Fibroblast of pulmonary artery (primary cell): ENCODE measurements around the gene CHERP.

Source experiments
- DNase-seq: peaks from one replicate; pipeline ENCODE4 v3.0.0-alpha.2; 2010; ENCODE audit warnings: low read depth
- H3K4me3 ChIP-seq: replicated peaks from 2 replicates; pipeline ENCODE4 v1.5.1; 2011; ENCODE audit warnings: low read depth, mild to moderate bottlenecking, control low read depth, low read length, moderate library complexity
- TF ChIP-seq, protein P1 (sequence below): IDR thresholded peaks from 2 replicates; pipeline ENCODE4 v1.5.1; 2011; ENCODE audit warnings: mild to moderate bottlenecking, control low read depth, low read length, inconsistent platforms; ENCODE audit errors: missing control alignments

CHERP gene

DNA sequence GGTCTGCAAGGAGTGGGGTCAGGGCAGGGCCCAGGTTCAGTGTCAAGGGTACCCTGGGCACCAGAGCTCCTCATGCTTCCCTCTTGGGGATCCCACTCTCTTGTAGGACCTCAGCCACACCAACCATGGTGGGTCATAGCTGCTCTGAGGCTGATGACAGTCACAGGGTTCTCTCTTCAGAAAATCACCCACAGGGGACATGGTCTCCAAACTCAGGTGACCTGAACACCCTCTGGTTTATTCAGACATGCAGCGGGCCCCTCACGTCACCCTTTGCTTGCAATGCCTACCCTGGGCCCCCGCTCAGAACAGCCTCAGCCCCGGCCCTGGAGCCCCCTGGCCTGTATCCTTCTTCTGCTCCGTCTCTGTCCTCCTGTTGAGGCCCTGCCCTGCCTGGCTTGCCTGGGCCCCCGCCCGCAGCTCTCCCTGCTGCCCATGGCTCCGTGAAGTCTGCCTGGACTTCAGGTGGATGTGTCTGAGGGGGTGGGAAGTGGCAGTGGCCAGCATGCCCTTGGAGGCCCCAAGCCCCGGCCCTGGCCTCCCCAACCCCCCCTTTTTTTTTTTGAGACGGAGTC, 20.4 kb downstream of the CHERP start:
- no peak for DNase-seq
- TF ChIP-seq, protein P1, sequence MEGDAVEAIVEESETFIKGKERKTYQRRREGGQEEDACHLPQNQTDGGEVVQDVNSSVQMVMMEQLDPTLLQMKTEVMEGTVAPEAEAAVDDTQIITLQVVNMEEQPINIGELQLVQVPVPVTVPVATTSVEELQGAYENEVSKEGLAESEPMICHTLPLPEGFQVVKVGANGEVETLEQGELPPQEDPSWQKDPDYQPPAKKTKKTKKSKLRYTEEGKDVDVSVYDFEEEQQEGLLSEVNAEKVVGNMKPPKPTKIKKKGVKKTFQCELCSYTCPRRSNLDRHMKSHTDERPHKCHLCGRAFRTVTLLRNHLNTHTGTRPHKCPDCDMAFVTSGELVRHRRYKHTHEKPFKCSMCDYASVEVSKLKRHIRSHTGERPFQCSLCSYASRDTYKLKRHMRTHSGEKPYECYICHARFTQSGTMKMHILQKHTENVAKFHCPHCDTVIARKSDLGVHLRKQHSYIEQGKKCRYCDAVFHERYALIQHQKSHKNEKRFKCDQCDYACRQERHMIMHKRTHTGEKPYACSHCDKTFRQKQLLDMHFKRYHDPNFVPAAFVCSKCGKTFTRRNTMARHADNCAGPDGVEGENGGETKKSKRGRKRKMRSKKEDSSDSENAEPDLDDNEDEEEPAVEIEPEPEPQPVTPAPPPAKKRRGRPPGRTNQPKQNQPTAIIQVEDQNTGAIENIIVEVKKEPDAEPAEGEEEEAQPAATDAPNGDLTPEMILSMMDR = no peak
- no peak overlapping the region for H3K4me3 ChIP-seq

DNA sequence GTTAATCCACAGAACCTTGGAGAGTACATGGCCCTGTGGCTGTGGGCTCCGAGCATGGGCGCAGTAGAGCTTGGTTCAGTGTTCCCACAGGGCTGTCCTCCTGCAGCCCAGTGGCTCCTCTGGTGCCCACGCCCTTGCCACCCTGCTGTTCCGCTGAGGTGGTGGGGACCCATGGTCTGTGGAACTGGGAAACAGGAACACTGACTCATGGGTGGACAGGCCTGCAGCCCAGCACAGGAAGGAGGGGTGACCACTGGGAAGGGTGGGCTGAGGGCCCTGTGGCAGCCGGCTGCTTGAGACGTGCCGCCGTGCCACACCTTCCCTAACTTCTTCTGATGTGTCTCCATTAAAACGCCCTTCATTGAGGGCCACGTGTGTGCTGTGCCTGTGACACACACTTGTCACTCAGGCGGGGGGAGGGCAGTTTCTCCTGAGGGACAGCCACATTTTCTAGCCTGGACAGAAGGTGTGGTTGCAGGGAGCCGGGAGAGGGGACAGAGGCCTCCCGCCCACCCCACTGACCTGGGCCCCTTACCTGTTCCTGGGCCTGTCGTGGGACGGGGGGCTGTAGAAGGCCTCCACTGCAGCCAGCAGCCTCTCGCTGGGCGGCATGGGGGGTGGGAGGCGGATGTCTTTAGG, 21.1 kb downstream of the CHERP start:
- H3K4me3 ChIP-seq = no peak overlapping the region
- DNase-seq = no peak
- TF ChIP-seq, protein P1 = no peak

DNA sequence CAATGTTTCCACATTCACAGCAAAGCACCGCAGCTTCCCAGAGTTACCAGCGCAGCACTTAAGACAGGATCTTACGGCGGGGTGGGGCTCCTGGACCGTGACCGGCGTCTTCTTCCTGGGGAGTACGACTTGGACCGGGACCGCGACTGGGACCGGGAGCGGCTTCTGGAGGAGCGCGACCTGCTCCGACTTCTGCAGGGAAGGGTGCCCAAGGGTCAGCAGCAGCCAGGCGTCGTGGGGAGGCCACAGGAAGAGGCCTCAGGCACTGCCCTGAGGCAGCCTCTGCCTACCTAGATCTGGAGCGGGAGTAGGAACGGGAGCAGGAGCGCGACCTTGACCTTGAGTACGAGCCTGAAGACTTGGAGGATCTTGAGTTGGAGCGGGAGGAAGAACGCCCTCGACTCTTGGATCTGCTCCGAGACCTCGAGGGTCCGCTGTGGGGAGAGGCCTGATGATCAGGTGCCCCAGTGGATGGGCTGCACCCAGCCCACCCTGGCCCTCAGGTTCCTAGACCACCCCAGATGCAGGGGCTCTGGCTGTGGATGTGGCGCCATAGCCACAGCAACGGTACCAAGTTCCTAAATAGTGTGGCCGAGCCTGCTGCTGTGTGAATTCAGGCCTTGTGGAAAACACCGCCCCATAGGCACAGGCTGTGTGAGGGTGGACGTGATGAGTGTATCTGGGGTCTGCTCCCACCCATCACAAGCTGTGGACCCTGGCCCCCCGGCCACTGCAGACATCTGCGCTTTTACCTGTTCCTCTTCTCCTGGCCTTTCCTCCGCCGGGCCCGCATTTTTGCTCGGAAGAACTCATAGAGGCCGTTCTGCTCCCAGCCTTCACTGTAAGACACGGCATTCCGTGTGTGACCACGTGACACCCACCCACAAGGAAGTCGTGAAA, 21.9 kb downstream of the CHERP start:
- no peak for DNase-seq
- H3K4me3 ChIP-seq = no peak overlapping the region
- TF ChIP-seq, protein P1 = no peak

DNA sequence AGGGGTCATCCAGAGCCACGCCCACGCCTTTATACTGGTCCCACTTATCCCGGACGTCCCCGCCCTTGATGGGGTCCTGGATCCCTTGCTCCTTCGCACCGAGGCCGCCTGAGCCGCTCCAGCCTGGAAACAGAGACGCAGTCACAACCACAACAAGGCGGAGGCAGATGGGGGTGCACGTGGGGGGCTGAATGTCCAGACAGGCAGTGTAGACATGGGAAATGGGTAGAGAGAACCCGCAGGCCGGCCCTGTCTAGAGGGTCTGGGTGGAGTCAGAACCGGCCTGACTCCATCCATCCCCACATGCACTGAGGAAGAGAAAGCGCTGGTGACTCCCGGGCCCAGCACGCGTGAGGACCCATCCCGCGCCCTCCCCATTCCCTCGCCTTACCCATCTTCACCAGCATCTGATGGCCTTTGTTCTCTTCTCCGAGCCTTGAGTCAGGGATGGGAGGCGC, 23.0 kb downstream of the CHERP start:
- no peak for DNase-seq
- no peak overlapping the region for H3K4me3 ChIP-seq
- TF ChIP-seq, protein P1 = no peak

DNA sequence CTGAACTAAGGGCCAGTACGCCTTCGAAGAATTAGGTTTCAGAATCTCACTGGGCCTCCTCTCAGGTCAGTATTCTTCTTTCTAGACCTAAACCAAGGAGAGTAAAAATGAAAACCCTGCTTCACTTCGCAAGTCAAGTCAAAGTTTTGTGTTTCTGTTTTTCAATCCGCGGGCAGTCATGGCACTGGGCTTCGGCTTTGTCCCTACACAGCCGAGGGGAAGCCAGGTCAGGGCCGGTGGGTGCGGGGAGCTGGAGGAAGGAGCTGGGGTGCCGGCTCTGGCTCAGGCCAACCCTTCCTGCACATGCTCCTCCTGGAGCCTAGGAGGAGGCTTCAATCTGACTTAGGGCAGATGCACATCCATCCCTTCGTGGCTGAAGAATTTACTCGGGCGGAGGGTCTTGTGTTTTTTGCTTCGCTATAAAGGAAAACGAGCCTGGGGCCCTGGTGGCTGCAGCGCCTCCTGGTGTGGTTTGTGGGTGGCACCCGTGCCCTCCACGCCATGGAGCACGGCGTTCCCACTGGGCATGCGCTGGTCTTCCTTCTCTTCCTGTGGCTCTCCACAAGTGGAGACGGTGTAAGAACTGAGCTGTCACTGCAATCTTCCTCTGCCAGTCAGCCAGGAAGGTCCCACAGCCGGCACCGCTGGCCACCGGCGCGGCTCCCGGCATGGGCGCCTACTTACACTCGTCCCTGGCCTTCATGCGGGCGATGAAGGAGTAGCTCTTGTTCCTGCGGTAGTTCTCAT, 23.6 kb downstream of the CHERP start:
- H3K4me3 ChIP-seq = no peak overlapping the region
- TF ChIP-seq, protein P1 = no peak
- no peak for DNase-seq

DNA sequence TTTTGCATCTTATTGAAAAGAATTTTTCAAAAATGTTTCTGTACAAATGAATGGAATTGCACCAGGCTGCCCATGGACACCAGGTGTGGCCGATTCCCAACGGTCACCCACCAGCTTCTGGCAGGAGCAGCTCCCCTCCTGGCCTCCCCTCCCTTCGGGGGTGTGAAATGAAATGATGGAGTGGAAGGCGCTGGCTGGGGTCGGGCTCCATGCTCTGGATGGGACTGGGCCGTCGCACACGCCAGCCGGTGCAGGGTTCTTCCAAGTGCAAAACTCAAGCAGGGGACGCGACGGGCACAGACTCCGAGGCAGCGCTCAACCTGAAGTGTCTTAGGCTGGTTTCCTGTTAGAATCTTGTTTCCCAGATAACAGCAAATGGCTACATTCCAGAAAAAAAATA, 24.2 kb downstream of the CHERP start:
- DNase-seq = no peak

More for the DNA sequence above, 24.2 kb downstream of the CHERP start:
- H3K4me3 ChIP-seq = no peak overlapping the region
- TF ChIP-seq, protein P1 = no peak
